Lower leg skin (tissue), 3 donors: Measurements from ENCODE around the gene KIRREL3.

Source experiments
- POLR2A ChIP-seq, 2 donors: fragments of 450-650 bp; IDR thresholded peaks; one replicate each; pipeline ENCODE4 v1.6.1; 2016 to 2017; ENCODE audit warnings: antibody characterized with exemption in 2 of 2, mild to moderate bottlenecking in 1 of 2, moderate library complexity in 1 of 2
- TF ChIP-seq, protein P1 (sequence below), 3 donors: fragments of 450-650 bp; IDR thresholded peaks; one replicate each; pipeline ENCODE4 v1.5.1; 2016; ENCODE audit warnings: antibody characterized with exemption in 3 of 3, mild to moderate bottlenecking in 3 of 3, moderate library complexity in 2 of 3

DNA sequence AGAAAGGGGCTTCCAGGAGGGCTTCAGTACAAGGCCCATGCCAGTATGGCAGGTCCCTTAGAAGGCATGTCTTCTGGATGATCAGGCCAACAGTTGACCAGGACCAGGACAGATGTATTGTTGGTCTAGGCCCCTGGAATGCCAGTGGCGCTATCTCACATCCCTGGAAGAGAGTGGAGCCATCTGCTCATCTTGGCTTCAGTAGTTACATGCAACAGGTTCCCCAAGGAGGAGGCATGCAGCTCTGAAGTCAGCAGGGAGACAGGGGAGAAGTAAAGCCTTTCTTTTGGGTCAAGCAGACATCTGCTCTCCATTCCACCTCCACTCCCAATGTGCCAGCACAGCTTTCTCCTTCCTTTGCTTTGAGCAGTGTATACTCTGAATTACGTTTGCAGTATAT is 244.1 kb downstream of the KIRREL3 start:
- TF ChIP-seq, protein P1, sequence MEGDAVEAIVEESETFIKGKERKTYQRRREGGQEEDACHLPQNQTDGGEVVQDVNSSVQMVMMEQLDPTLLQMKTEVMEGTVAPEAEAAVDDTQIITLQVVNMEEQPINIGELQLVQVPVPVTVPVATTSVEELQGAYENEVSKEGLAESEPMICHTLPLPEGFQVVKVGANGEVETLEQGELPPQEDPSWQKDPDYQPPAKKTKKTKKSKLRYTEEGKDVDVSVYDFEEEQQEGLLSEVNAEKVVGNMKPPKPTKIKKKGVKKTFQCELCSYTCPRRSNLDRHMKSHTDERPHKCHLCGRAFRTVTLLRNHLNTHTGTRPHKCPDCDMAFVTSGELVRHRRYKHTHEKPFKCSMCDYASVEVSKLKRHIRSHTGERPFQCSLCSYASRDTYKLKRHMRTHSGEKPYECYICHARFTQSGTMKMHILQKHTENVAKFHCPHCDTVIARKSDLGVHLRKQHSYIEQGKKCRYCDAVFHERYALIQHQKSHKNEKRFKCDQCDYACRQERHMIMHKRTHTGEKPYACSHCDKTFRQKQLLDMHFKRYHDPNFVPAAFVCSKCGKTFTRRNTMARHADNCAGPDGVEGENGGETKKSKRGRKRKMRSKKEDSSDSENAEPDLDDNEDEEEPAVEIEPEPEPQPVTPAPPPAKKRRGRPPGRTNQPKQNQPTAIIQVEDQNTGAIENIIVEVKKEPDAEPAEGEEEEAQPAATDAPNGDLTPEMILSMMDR (IDR thresholded peaks at IDR 0.05) = no peak
- no peak for TF ChIP-seq POLR2A (IDR thresholded peaks at IDR 0.05)
